CD4-positive, alpha-beta T cell treated with Interleukin-15 for 4 hours (primary cell): ENCODE data around the gene FAM227B.
"Not testable (repeated sequence)": the region's sequence is repeated elsewhere in the genome, so short reads cannot be mapped to it uniquely, and the experiment has no call there.

Experiments
- DNase-seq: peaks from one replicate; pipeline ENCODE4 v3.0.0-alpha.2; 2020; ENCODE audit warnings: low spot score

Gene FAM227B

DNA sequence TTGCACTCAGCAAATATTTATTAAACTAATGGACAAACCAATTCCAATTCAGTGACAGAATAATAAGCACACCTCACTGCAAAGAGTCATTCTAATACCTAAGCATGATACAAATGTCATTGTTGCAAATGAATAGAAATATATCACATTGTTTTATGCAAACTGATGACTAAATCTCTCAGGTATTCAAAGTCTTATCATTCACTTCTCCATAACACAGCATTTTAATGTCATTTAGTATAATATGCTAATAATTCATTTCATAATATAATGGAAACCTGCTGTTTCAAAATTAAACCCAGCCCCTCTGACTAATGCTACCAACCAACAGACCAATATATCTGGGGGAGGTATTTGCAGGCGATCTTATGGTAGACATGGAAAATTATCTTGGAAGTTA lies 125.8 kb downstream of the FAM227B start:
- no peak for DNase-seq

DNA sequence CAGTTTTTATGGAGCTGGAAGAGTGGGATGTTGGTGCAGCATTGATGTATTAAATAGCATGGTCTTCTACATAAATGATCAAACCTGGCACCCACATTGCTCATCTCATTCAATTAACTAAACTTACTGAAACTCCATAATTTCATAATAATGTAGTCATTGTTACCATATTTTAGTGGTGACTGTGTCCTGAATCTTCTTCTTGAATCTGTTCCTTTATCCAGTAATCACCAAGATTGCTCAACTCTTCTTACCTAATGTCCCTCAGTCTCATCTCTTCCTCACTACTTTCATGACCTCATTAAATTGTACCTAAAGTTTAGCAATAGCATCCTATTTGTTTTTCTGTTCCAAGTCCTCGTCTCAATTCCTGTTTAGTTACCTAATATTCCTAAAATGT lies 127.8 kb downstream of the FAM227B start:
- DNase-seq, result no peak

DNA sequence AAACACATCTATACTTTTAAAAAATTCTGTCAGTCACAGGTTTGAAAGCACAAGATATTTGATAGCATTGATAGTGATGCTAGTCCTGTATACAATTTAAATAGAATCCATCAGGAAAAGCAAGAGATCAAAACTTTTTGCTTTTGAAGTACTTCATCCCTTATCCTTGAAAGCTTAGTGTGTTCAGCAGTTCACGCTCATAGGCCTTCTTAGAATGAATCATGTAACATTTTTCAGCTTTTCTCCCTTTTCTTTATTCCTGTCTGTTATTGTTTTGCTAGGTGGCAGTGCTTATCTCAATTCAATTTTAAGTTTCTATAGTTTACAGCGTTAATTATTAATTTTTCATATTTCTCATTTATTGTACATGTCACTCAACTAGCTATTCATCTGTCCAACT lies 128.5 kb downstream of the FAM227B start:
- DNase-seq, result no peak

DNA sequence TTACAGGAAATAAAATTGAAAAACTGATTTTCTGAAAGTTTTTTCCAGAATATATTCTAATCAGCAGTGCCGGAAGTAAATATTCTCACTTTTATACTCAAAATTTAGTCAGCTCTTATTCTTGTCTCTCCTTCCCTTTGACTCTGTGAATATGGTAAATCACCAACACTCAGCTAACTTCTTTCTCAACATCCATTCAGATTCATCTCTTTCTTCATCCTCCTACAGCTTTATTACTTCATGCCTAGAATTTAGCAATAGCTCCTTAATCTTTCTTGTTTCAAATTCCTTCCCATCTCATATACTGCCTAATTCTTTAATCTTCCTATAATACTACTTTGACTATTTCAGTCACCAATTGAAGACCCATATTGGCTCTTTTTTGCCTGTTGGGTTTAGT lies 129.7 kb downstream of the FAM227B start:
- DNase-seq, result no peak

DNA sequence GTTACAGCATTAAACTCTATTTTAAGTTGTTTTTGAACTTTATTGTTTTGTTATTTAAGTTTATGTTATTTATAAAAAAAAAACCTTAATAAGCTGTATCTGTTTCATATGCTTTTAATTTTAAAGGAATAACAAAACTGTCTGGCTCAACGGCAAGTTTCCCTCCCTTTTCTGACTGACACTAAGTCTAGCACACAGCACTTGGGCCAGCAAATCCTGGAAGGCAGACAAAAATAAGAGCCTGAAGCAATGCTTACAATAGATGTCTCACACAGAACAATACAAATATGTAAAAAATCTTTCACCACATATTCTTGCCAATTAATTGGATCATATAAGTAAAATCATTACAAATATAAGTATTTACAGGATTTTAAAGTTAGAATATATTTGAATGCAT lies 135.2 kb downstream of the FAM227B start:
- not testable (repeated sequence) for DNase-seq

DNA sequence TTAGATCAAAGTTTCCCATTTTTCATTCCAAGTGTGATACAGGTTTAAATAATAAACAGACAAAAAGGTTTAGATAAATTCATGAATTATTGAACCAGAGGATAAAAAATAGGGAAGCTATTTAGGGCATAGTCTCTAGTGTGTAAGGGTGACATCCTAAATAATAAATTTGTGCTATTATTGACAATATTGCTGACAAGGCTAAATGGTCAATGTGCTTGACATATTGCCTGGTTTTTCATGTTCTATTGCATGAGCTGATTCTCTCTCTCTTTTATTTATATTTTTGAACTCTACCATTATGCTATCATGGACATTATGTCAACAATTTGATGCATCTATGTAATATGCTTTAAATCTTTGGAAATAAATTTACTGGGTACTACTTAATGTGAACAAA lies 141.6 kb downstream of the FAM227B start:
- not testable (repeated sequence) for DNase-seq

DNA sequence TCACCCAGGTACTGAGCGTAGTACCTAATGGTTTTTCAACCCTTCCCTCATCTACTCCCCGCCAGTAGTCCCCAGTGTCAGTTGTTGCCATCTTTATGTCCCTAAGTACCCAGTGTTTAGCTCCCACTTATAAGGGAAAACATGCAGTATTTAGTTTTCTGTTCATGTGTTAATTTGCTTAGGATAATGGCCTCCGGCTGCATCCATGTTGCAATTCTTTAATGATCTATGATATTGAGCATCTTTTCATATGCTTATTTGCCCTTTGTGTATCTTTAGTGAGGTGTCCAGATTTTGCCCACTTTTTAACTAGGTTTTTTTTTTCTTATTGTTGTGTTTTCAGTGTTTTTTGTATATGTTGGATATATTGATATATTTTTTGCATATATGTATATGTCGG lies 142.6 kb downstream of the FAM227B start:
- not testable (repeated sequence) for DNase-seq

DNA sequence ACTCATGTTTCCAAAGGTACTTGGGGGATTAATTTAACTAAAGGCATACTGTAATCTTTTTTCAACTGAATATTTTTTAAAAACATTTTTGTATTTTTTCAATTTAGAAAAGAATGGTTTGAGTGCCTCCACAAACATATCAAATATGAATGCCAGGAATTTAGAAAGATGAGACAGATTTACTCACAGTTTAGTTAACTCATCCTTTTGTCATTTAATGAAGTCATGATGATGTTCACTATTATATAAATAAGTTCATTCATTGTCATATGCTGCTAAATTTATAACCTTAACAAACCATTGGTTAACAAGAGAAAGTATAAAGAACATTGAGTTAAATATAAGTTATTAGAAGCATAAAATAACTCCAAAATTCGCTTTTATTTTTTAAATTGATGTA lies 147.6 kb downstream of the FAM227B start:
- DNase-seq, result no peak

DNA sequence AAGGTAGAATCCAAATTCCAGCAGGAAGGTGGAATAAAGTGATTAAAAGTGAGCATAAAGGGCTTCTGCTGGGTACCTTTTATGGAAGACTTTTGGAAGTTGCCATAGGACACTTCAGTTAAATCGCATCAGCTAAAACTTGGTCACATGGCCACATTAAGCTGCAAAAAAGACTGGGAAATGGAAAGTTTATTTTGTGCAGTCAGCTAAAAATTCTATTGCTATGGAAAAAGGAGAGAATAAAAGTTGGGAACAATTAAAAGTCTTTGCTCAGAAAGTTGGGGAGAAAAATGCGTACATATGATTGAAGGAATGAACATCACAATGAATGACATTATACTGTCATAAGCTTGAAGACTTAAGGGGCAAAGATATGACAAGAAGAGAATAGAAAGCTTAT lies 148.3 kb downstream of the FAM227B start:
- DNase-seq, result no peak

DNA sequence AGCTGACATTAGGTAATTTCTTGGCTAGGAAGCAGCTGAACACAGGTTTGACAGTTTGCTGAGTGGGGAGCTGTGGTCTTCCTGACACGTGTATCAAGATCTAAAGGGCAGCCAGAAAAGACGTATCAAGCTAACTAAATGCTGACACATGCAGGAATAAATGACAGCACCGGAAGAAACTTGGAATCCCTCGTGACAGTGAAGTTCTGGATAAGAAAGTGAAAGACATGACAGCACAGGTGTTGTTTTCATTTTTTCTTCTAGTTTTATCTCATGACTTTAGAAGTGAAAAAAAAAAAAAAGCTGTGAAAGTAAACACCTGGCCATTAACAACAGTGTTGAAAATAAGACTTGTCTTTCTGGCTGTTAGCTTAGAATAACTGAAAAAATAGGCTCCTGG lies 148.9 kb downstream of the FAM227B start:
- no peak for DNase-seq

DNA sequence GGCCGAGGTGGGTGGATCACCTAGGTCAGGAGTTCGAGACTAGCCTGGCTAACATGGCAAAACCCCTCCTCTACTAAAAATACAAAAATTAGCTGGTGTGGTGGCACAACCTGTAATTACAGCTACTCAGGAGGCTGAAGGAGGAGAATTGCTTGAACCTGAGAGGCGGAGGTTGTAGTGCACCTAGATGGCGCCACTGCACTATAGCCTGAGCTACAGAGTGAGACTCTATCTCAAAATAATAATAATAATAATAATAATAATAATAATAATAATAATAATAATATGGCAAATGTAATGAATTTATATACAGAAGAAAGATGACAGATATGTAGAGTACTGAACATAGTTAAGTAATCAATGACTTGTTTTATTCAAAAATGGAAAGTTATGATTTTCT lies 149.4 kb downstream of the FAM227B start:
- DNase-seq, result peak; percentile 2

DNA sequence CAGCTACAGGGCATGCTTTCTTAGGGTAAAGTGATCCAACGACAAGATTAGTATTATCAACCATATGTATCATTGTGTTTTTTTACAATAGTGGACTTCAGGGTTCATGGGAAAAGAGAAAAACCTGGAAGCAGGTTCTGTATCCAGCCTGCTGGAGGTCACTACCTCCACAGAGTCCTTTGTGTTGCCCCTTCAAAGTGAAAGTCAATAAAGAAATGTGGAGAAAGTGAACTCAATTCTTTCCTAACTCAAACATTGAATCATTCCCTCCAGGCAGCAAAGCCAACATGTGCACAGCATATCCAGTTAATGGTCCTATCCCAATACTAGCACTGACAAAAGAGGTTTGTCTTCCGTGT lies 152.2 kb downstream of the FAM227B start:
- no peak for DNase-seq

DNA sequence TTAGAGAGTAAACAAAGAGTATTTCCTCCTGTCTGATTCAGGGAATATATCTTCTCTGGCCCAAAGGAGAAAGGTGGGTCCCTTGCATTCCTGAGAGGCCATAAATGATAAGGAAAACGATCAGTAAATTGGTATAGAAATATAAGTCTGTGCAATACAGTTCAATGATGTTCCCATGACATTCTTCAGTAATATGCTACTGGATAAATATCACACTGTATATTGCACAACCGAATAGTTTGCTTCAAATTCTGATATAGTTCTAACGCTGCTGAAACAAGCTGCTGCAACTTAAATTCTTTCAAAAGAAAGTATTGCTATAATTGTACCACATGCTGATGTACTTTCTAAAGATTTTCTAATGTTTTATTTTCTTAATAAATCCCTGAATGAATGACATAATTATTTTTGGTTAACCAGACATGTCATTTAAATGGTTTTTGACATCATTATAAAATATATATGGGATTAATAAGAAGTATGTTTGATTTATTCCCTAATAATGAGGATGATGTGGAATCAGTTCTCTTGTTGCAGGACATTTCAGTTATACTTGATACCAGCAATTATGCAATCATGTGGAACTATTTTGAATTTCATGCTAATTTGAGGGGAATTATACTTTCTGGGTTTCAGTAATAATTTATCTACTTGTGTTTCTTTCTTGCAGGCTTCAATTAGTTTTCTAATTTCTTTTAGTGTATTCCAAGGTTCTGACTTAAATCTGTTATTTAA lies 152.7 kb downstream of the FAM227B start:
- no peak for DNase-seq

DNA sequence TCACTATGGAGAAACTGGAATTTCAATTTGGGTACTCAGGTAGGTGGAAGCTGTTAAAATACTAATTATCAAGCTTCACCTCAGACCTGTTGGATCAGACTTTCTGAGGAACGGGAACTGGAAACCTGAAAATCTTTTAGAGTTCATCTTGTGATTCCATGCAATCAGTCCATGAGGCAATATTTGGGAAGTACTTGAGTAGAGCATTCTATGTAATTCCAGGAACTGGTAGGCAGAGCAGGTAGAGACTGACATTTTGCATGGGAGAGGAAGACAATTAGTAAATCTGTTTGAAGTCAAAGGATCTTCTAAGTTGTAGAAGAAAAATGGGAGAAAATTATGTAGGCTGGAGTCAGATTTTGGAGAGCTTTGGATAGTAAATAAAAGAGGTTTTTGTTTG lies 154.5 kb downstream of the FAM227B start:
- DNase-seq, result no peak

DNA sequence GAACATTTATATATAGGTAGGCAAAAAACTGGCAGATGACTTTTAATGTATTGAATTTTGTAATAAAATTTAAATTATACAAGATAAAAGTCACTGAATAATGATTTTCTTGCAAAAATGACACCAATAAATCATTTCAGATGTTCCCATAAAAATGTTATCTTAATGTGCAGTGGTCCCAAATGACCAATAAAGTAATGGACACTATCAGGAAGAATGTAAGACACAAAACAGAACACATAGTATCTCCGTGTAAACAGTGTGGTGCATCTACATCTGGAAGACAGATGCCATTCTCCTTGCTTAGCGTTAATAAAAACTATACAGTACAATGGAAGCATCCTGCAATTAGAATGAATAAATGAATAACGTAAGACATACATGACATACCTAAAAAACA lies 156.1 kb downstream of the FAM227B start:
- no peak for DNase-seq

DNA sequence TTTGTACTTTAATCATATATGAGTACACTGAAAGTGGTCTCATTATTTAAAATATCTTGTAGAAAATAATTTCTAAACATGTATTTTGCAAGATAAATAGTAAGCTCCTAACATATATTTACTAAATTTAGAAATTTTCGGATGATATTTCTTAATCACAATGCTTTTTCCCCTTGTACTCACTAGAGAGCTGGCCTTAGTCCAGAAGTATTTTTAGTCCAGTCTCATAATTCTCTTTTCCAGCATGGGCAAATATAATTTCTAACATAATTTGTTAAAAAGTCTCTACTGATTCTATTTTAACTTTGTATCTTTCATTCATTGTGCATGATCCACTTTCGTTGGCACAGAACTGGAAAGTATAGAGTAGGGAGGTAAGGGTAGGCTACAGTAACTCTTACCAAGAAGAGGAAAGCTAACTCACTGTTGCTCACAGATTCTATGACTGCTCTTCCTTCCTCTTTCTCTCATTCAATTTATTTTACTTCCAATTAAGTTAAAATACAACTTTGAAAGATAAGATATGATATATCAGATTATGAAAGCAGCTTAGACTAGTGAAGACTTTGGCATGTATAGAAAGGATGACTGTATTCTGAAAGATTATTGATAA lies 158.3 kb downstream of the FAM227B start:
- DNase-seq, result no peak

DNA sequence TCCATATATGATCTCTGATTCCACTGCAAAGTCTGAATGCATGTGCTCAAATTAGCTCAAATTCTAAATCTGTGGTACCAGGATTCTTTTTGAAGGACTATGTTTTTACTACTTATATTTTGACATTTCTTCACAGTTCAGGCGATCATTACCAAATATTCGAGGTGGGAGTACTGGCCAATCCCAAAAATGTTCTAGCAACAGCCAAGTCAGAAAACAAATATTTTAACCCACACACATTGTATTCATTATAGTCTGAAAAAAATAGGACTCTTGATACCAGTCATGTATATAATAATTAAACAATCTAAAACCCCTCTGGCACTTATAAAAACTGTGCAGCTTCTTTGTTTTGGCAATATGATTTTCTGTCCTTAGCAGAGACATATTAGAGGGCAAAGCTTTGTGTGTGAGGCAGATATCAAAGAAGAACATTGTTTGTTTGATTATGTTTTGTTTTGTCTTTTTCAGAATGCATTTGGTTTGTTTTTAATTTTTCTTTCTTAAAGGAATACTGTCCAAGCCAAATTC lies 160.1 kb downstream of the FAM227B start:
- DNase-seq, result no peak

DNA sequence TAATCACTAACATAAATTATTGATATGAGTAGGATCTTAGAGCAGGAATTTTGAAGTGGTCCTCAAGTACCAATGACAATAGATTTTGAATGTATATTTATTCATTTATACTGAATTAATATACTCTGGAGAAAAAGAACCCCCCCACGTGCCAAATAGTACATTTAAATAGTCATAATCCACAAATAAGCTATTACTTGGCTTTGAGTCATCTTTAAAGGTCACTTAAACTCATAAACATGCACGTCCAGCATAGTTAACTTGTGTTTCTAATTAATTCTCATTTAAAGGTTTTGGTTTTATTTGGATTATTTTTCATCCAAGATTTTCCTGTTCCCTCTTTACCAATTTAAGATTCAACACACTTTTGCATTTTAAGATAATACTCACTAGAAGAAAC lies 162.5 kb downstream of the FAM227B start:
- no peak for DNase-seq

DNA sequence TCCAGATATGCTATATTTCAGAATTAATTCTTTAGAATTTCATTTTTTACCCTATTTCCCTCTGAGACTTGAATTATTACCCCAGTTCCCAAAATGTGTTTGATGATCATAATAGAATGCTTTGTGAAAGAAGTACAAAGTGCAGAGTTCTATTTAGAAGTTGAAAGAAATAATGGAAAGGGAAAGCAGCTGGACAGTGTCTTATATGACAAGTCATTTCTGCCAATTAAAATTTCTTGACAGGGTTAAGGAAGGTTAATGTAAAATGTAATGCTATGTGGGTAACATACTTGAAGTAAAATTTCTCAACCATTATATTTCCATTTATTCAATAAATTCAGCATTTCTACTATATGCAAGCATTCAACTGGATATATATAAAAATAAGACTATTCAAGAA lies 164.5 kb downstream of the FAM227B start:
- no peak for DNase-seq

DNA sequence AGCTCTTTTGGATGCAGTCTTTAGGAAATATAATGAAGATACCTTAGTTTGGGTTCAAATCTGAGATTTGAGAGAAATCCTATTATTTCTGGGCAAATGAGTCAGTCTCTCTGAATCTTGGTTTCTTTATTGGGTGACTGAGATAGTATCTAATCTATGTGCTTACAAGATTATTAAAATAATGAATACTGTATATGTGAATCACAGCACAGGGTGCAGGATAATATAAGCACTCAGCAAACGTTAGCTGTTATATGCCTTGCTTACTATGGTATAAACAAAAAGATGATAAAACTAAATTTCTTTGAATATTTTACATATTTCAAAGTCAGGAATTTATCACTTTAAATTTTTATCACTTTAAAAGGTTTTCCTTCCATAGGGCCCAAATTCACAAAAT lies 168.0 kb downstream of the FAM227B start:
- DNase-seq, result no peak

DNA sequence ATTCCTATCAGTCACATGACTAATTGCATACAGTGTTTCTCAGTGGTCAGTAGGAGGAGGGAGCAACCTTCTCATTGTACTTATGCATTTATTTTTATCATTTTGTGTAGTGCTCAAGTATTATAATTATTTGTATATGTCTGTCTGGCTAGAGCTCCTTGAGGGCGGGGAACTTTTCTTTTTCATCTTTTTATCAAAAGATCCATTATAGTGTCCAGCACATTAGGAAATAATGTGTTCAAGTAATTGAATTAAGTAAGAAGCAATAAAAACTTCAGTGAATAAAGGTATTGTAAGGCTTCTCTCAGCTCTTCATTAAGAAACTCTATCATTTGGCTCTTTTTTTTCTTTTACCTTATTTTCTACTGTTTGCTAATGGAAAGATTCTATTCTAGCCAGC lies 178.8 kb downstream of the FAM227B start:
- DNase-seq, result no peak

DNA sequence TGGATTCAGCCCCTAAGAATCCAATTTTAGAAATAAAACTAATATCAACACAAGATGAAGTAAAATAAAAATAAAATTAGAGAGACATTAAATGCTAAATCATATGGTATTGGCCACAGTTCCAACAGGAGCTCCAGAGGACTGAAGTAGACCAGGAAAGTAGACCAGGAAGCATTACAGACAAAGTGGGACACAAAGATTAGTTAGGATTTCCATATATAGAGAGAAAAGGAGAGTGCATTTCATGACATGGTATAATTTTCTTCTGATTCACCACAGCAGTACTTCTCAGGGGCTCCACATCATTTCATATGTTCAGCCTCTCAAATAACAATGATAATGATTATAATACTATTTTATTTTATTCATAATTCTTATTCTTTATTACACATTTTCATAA lies 179.3 kb downstream of the FAM227B start:
- DNase-seq, result no peak

DNA sequence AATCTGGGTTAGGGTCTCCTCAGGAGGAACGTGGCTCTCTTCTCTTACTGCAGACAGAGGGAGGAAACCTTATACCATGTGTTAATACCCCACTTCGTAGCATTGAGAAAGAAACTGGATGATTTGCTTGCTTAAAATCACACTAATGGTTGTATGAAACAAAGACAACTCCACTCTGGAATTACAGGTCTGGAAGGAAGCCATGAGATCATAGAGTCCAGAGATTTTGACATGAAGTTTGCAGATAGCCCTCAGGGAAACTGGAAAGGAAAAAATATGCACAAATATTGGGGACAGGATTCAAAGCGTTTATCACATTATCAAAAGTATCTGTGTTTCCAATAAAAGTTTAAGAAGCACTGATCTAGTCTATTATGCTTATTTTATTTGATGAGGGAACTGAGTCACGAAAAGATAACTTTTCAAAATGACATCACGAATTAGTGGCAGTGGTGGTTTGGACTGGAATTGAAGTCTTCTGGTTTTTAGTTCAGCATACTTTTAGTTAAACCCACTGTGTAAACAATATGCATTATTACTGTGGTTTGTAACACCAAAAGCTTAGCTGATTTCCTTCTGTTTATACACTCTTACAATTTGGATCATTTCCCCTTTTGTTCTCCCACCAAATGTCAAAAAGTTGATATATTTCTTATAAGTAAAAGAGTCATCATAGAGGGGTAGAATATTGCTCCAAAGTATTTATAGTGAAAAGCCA lies 180.8 kb downstream of the FAM227B start:
- no peak for DNase-seq
